DMS53 (cell line): ENCODE measurements around the gene C5.

ENCODE experiments used
- DNase-seq: peaks from one replicate; lab custom pipeline; 2025; lab: John Stamatoyannopoulos, UW

Gene C5

DNA sequence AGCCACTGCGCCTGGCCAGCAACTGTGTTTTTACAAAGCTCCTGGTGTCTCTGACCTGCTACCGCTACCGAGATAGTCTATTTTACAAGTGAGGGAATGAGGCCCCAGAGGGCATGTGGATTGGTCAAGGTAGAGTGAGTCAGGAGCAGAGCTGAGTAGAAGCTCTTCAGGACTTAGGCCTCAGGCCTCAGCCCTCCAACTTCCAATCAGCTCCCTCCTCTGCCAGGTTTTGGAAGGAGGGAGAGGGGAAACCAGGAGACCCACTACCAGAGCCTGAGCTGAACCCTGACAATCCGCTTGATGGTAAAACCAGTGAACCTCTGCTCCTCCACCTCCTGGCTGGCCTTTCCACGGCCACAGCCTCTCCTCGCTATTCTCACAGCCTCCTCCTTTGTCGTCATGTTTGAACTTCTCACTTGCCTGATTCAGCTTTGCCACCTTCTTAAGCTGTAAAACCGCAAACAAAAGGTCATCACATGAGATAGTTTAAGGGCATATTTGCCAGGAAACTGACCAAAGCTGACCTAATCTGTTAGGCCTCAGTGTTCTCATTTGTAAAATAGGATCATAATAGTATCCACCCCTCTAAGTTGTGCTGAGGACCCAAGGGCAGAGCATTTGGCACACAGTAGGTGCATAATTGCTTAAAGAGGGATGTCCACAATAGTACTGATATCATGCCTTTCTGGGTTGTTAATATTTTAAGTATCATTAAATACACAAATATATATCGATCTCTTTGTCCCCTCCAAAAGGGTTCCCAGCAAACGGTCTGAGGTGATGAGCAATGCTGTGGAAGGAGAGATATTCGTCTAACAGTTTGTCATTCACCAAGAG lies 125.2 kb downstream of the C5 start:
- no peak for DNase-seq

- DNase-seq = no peak
Observed at GRCh38 chr9:120923620-120924328, 126.3 kb downstream of the C5 start.

DNA sequence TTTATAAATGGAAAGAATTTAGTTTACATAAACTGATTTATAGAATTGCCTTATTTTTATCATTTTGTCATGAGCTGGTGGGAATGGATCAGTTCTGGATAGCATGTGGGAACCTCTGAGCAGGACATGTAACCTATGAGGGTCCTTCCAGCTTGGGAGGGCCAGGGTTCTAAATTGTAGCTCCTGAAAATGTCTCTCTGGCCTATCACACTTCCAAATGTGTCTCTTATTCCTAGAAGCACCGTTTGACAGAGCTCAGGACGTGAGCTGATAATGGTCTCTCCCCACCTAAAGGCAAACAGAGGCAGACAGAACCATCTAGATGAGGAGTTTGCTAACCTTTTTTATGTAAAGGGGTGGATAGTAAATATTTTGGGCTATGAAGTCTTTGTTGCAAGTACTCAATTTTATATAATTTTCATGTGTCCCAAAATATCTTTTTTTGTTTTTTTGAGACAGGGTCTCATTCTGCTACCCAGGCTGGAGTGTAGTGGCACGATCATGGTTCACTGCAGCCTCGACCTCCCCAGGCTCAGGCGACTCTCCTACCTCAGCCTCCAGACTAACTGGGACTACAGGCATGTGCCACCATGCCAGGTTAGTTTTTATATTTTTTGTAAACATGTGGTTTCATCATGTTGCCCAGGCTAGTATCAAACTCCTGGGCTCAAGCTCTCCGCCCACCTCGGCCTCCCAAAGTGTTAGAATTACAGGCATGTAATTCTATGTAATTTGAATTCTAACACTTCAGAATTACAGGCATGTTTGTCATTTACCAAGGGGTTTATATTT lies 127.5 kb downstream of the C5 start:
- no peak for DNase-seq

DNA sequence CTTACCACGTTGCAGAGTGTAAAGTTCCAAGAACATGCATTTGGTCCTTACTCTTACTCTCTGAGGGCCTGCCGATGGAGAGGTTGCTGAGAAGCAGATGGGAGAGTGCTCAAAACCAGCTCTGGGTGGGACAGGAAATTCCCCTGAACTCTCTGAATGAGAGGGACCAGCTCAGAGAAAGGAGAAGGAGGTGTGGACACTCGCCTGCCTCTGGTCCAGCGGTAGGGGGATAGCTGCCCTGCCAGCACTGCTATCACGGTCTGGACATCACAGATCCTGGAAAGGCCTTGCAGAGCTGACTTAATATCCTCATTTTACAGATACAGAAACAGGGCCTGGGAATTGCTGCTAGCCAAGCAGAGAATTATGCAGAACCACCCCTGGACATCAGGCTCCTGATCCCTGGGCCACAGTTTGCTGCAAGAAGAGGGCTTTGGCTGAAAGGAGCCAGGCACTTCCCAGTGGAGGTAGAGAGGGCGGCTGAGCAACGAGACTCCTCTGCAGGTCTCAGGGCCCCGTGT lies 128.4 kb downstream of the C5 start:
- no peak for DNase-seq

DNA sequence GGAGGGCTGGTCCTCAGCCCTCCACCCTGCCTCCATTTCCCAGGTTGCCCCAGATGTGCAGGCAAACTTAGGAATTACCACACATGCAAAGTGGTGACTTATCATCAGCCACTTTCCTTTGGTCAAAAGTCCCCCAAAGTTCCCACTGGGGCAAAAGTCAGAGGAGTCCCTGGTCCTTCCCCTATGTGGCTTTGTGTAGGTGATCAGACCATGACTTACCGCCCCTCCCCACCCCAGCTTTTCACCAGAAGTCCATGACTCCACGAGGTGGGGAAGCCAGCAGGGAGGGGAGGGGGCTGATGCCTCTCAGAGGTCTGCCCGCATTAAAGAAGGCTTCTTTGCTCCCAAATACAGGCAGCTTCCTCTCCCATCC lies 129.3 kb downstream of the C5 start:
- DNase-seq = no peak

- DNase-seq = no peak
Observed at GRCh38 chr9:120919843-120920805, 130.0 kb downstream of the C5 start.

GRCh38 chr9:120918931-120919842 lies 130.9 kb downstream of the C5 start:
- DNase-seq = no peak

GRCh38 chr9:120917929-120918762 lies 131.9 kb downstream of the C5 start:
- DNase-seq = no peak

DNA sequence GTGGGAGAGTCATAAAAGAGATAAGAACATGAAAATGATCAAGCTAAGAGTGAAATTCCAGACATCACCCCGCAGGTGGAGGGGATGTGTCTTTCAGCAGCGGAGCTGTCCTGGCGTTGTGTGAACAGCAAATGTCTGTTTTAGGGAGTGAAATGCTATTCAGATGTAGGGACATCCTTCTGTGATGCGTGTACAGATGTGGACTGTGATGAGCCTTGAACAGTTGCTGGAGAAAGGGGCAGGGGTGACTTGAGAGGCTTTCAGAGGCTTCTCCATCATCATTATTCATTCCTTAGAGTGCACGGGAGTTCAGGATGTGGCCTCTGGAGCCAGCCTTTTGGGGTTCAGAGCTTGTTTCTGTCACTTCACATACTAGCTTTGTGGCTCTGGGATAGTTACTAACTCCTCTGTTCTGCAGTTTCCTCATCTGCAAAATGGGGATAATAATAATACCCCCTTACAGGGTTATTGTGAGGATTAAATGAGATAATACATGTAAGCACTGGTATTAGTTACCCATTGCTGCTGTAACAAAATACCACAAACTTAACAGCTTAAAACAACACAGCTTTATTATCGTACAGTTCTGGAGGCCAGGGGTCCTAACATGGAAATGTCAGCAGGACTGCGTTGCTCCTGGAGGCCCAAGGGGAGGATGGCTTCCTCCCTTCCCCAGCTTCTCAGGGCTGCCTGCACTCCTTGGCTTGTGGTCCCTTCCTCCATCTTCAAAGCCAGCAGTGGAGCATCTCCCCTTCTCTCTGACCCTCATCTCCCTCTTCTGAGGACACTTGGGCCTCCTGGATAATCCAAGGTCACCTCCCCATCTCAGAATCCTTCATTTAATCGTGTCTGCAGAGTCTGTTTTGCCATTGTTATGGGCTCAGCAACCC lies 132.8 kb downstream of the C5 start:
- no peak for DNase-seq

DNA sequence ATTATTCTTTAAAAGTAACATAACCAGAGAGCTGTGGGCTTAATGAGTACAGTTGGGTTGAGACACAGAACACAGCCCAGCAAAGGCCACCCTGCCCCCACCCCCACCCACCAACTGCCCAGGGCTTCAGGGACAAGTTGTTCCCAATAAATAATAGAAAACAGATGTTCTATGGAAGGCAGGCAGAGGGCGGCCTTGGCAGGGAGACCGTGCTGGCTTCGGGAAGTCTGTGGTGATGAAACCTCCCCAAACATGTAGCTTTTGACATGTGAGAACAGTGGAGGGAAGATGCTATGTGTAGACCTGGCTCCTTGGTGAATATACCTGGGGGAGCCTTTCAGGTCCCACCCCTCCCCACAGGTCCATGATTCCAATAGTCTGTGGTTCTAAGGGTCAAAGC lies 133.5 kb downstream of the C5 start:
- no peak for DNase-seq

GRCh38 chr9:120915854-120916470 lies 134.1 kb downstream of the C5 start:
- no peak for DNase-seq

- no peak for DNase-seq
Observed at GRCh38 chr9:120914953-120915352, 135.1 kb downstream of the C5 start.

GRCh38 chr9:120914396-120914795 lies 135.7 kb downstream of the C5 start:
- no peak for DNase-seq

DNA sequence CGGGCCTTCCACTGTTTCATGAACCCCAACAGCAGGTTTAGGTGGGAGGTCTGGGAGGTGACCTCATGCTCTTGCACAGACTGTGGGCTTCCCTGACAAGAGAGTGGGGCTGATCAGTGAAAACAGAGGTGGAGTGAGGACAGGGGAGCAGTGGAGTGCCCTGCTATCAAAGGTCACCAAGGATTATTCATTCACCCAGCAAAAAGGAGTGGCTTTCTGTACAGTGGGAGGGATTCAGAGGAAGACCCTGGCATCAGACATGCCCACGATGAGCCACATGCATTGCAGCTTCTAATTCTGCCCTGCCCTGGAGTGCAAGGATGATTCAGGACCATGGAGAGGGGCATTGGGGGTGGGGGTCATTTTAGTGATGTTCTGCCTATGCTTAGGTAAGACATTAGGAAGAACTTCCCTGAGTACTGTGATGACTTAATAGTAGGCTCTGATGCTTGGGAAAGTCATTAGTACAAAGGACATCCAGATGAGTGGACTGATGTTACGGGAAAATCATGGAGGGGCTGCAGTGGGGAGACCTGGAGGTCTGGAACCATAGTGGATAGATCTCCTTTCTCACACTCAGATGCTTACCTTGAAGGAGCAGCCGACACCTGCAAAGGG lies 136.3 kb downstream of the C5 start:
- no peak for DNase-seq

DNA sequence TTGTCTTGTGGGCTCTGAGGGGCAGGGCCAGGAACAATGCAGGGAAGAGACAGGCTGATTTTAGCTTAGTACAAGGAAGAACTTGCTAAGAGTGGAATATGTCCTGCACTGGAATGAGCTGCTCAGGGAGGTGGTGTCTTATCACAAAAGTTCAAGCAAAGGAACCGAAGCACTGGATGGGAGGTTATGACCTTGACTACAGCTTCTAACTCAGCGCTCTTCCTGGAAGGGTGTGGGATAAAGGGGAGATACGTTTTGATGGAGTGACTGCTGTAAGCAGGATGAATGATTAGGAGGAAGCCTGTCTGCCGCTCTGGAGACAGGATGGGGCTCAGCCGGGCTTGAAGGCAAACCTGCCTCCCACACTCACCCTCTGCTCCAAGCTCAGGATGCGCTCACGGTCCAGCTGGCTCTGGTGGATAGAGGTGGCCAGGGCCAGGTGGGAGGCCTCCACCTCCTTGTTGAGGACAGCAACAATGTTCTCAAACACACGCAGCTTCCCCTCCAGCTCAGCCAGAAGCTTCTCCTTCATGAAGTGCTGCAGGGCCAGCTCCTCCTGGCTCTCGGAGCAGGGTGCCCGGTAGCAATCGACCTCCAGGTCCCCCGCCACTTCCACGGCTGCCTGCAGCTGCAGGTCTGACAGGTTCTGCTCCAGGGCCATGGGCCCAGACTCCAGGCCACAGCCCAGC lies 137.0 kb downstream of the C5 start:
- DNase-seq = no peak

- no peak for DNase-seq
Observed at GRCh38 chr9:120911295-120911837, 138.7 kb downstream of the C5 start.

DNA sequence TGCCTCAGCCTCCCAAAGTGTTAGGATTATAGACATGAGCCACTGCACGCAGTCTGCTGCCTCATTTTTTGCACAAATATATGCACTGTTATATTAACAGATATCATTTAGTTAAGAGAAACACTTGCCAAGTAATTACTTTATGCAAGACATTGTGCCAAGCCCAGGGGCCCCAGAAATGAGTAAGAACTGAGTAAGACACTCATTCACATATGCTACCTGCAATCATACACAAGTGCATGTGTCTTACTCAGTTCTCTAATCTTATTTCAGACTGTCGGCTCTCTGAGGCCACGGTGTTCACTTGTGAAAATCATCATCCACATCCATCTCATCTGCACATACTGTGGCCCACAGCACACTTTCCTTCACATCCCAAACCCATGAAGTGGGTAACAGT lies 139.4 kb downstream of the C5 start:
- no peak for DNase-seq
